GM12878 (cell line): Measurements from ENCODE around the gene LRRN4CL. TPM values are rescaled to one million over a fixed set of nuclear protein-coding genes. Genes with fewer than 3 reads are reported as not detected.

Experiments
- ATAC-seq: fragments of 200-7000 bp; cut with Tn5 transposase; 3 replicates; pipeline ENCODE4 v1.9.1; 2020; ENCODE audit warnings: mild to moderate bottlenecking, moderate library complexity
- BruUV-seq: library from RNA; stranded (reverse); fragments of 400-500 nt; replicated peaks from 2 replicates; lab custom pipeline; 2021; lab: Mats Ljungman, UMichigan
- CTCF ChIA-PET: fragments of 300-600 bp; sonication (Branson Sonifier 250); formaldehyde crosslinking; extraction: SDS; loops from one replicate; lab custom pipeline; 2021; ENCODE audit warnings: inconsistent platforms; lab: Yijun Ruan, JAX
- POLR2A ChIA-PET: fragments of 350-600 bp; formaldehyde crosslinking; extraction: SDS; loops from one replicate; lab custom pipeline; 2021; ENCODE audit warnings: inconsistent platforms; lab: Charles Lee
- RAD21 ChIA-PET: fragments of 300-600 bp; sonication (Branson Sonifier 250); formaldehyde crosslinking; loops from one replicate; lab custom pipeline; 2023; ENCODE audit warnings: antibody characterized with exemption; ENCODE audit not compliant: unreplicated experiment; lab: Charles Lee
- SMC1A ChIA-PET: fragments of 300-600 bp; sonication (Branson Sonifier 250); formaldehyde crosslinking; loops from one replicate; lab custom pipeline; 2023; ENCODE audit not compliant: unreplicated experiment, uncharacterized antibody; lab: Charles Lee
- DNase-seq: peaks from one replicate; pipeline ENCODE4 v3.0.0-alpha.2; 2011; ENCODE audit warnings: low read depth, low spot score
- FAIRE-seq: peaks from 3 replicates; lab custom pipeline; 2011; peaks lifted over from hg19 to GRCh38; lab: Jason Lieb, UNC
- H2AFZ ChIP-seq: 2 replicates; pipeline ENCODE4 v1.6.0; 2011; ENCODE audit warnings: low read depth, low read length, control low read depth; ENCODE audit not compliant: control insufficient read depth
- H3K27ac ChIP-seq: 2 replicates; pipeline ENCODE4 v1.5.1; 2011; ENCODE audit warnings: control low read depth; ENCODE audit not compliant: control insufficient read depth, insufficient read depth
- H3K27me3 ChIP-seq, 2 experiments: replicated peaks in 1 of 2; 2 replicates each; pipeline versions ENCODE4 v1.6.0 to v1.6.1; 2011; ENCODE audit warnings: low read length in 1 of 2; ENCODE audit not compliant: control insufficient read depth in 2 of 2, insufficient read depth in 2 of 2
- H3K36me3 ChIP-seq, 2 experiments: 2 replicates each; pipeline ENCODE4 v1.5.1; 2011; ENCODE audit warnings: low read length in 1 of 2; ENCODE audit not compliant: control insufficient read depth in 2 of 2, insufficient read depth in 2 of 2
- H3K4me1 ChIP-seq: 2 replicates; pipeline ENCODE4 v1.6.1; 2011; ENCODE audit warnings: mild to moderate bottlenecking, low read length, moderate library complexity, mixed read lengths; ENCODE audit not compliant: control insufficient read depth, insufficient read depth
- H3K4me2 ChIP-seq: 2 replicates; pipeline ENCODE4 v1.6.0; 2011; ENCODE audit warnings: control low read depth; ENCODE audit not compliant: control insufficient read depth, insufficient read depth
- H3K4me3 ChIP-seq: fragments of 200-600 bp; sonication (generic); 2 replicates; pipeline ENCODE4 v1.5.1; 2016
- H3K79me2 ChIP-seq: 2 replicates; pipeline ENCODE4 v1.6.0; 2011; ENCODE audit warnings: low read length; ENCODE audit not compliant: control insufficient read depth, insufficient read depth
- H3K9ac ChIP-seq: 2 replicates; pipeline ENCODE4 v1.8.0; 2011; ENCODE audit warnings: low read length, control low read depth, mixed read lengths; ENCODE audit not compliant: control insufficient read depth, insufficient read depth
- H3K9me3 ChIP-seq: replicated peaks from 3 replicates; pipeline ENCODE4 v1.5.1; 2011; ENCODE audit warnings: mild to moderate bottlenecking, low read length; ENCODE audit not compliant: control insufficient read depth, insufficient read depth
- H4K20me1 ChIP-seq: 2 replicates; pipeline ENCODE4 v1.6.0; 2011; ENCODE audit not compliant: control insufficient read depth, insufficient read depth
- CBX3 ChIP-seq: fragments of 200-600 bp; sonication (generic); IDR thresholded peaks from 2 replicates; pipeline ENCODE4 v1.6.1; 2016; ENCODE audit warnings: low read depth, borderline replicate concordance
- HDAC6 ChIP-seq: fragments of 200-600 bp; sonication (generic); IDR thresholded peaks from one replicate; pipeline ENCODE4 v1.8.0; 2017; ENCODE audit warnings: antibody characterized with exemption; ENCODE audit not compliant: unreplicated experiment
- IKZF2 ChIP-seq, 2 experiments: fragments of 450-650 bp; IDR thresholded peaks; 2 replicates each; pipeline ENCODE4 v1.6.1; 2017; ENCODE audit warnings: mild to moderate bottlenecking in 2 of 2, moderate library complexity in 2 of 2
- MYB ChIP-seq: fragments of 150-350 bp; IDR thresholded peaks from 2 replicates; pipeline ENCODE4 v1.6.1; 2014; ENCODE audit warnings: mild to moderate bottlenecking, low read depth, low read length, borderline replicate concordance
- NFYA ChIP-seq: IDR thresholded peaks from 2 replicates; pipeline ENCODE4 v1.6.1; 2011; ENCODE audit warnings: low read depth, mild to moderate bottlenecking, low read length, improper control_type of control experiment, borderline replicate concordance
- POLR2AphosphoS2 ChIP-seq: IDR thresholded peaks from 2 replicates; pipeline ENCODE4 v1.6.1; 2011; ENCODE audit warnings: low read depth, mild to moderate bottlenecking, low read length, improper control_type of control experiment, moderate library complexity
- SMAD5 ChIP-seq: IDR thresholded peaks from 2 replicates; pipeline ENCODE4 v1.6.1; 2016; ENCODE audit warnings: antibody characterized with exemption, low read depth
- WGBS: methylation state at CpG from one replicate; pipeline ENCODE4 v1.1.6; 2016; ENCODE audit warnings: low lambda C conversion rate; ENCODE audit not compliant: insufficient replicate concordance, insufficient coverage; ENCODE audit errors: missing lambda C conversion rate; 5-methylcytosine and 5-hydroxymethylcytosine counted together
- in situ Hi-C: fragments of 300-500 bp; cut with MboI; formaldehyde crosslinking; loops from 9 replicates; pipeline ENCODE4 v1.14.3; 2018; ENCODE audit warnings: mixed read lengths
- intact Hi-C: fragments of 100-400 bp; cut with micrococcal nuclease; formaldehyde crosslinking; loops from one replicate; pipeline ENCODE4 v1.14.2; 2022; ENCODE audit not compliant: unreplicated experiment
- polyA plus RNA-seq, 11 experiments: library from polyadenylated mRNA; depleted of rRNA in 4 of 11; unstranded in 6 of 11; stranded (reverse) in 5 of 11; fragments of >200 nt; fragmentation: Nextera tagmentation in 4 of 11; fragmentation: Illumina TruSeq in 1 of 11; extraction: Ambion mirVana in 4 of 11; extraction: Trizol in 1 of 11; gene quantifications; 1 replicate in 1 of 11; 2 replicates in 10 of 11; pipeline versions ENCODE4 v1.2.1 to v1.2.3, GENCODE V29; 2011 to 2016; ENCODE audit warnings: inconsistent platforms in 2 of 11, missing spikeins in 2 of 11, low read depth in 1 of 11
- total RNA-seq, 4 experiments: library from RNA; depleted of rRNA in 3 of 4; stranded (reverse); fragments of >200 nt in 3 of 4; fragmentation: Illumina TruSeq in 1 of 4; extraction: Trizol in 1 of 4; gene quantifications; 2 replicates each; pipeline versions ENCODE4 v1.2.1 to v1.2.3, GENCODE V29; 2013 to 2021

The LRRN4CL gene
- total and polyA plus RNA-seq, 10 of the 15 experiments (the other 5 are each of a cell fraction or from before 2014, with no cell fraction given), result 0.01 to 0.06 TPM; not detected in 8

- TF ChIP-seq POLR2AphosphoS2 (no peak), MYB (no peak), IKZF2 (IDR thresholded peaks at IDR 0.05) (no peak), HDAC6 (no peak), CBX3 (no peak), NFYA (no peak), SMAD5 (no peak)
- peaks cover 6% of the 10 kb centered on the region for H3K4me1 ChIP-seq
- WGBS, result 60% methylated on average over 5 of the region's 5 CpGs
- H3K36me3 ChIP-seq, result no peaks in the 10 kb centered on the region; a peak in 1 of 4 replicates
- no peaks in the 10 kb centered on the region for H3K9me3 ChIP-seq
- H3K79me2 ChIP-seq, result peaks cover 13% of the 10 kb centered on the region
- in situ Hi-C loops, result no loop called here
- CTCF ChIA-PET, result interaction anchor here (0.9 to 1.2 kb wide), 5 partner anchors 17 to 192 kb away, joined by 3 to 6 read pairs (median 3); partner anchors contain the start of gene B3GAT3
- SMC1A ChIA-PET, result interaction anchor here (0.5 to 5.0 kb wide), 5 partner anchors 8 to 232 kb away, joined by 3 to 41 read pairs (median 4); partner anchors contain the start of genes C11orf98 and CSKMT
- intact Hi-C loops, result no loop called here
- no peaks in the 10 kb centered on the region for H3K27me3 ChIP-seq
- POLR2A ChIA-PET, result interaction anchor here (1.3 to 14.6 kb wide), 4 partner anchors 11 to 65 kb away, joined by 4 to 295 read pairs (median 10); partner anchors contain the start of genes C11orf98, CSKMT, GANAB and LBHD1
- ATAC-seq, result no peak
- no peak overlapping the region for H3K27ac ChIP-seq
- RAD21 ChIA-PET, result interaction anchor here (0.7 to 1.2 kb wide), 4 partner anchors 11 to 106 kb away, joined by 3 to 5 read pairs (median 4); no protein-coding TSS in a partner anchor
- H2AFZ ChIP-seq, result no peak overlapping the region
- H4K20me1 ChIP-seq, result no peaks in the 10 kb centered on the region
- no TSS peak for BruUV-seq
- no peak overlapping the region for H3K4me2 ChIP-seq
- H3K4me3 ChIP-seq, result no peak overlapping the region
- no peak for FAIRE-seq
- no peak for DNase-seq
- no peak overlapping the region for H3K9ac ChIP-seq
Observed at GRCh38 chr11:62656796-62657429, 32.4 kb downstream of the LRRN4CL start.
